GM18951 (cell line): ENCODE results near the gene CAMSAP2.

ENCODE experiments used
- POLR2A ChIP-seq: IDR thresholded peaks from 4 replicates; pipeline ENCODE4 v1.6.1; 2011; ENCODE audit warnings: mild to moderate bottlenecking; ENCODE audit not compliant: insufficient read length, insufficient read depth; ENCODE audit errors: extremely low read depth
- in situ Hi-C: fragments of 300-500 bp; cut with MboI; formaldehyde crosslinking; loops from one replicate; pipeline ENCODE4 v1.12.0; 2022; ENCODE audit warnings: low sequenced_read_pairs, mixed read lengths, inconsistent platforms; ENCODE audit not compliant: unreplicated experiment

CAMSAP2 gene, protein sequence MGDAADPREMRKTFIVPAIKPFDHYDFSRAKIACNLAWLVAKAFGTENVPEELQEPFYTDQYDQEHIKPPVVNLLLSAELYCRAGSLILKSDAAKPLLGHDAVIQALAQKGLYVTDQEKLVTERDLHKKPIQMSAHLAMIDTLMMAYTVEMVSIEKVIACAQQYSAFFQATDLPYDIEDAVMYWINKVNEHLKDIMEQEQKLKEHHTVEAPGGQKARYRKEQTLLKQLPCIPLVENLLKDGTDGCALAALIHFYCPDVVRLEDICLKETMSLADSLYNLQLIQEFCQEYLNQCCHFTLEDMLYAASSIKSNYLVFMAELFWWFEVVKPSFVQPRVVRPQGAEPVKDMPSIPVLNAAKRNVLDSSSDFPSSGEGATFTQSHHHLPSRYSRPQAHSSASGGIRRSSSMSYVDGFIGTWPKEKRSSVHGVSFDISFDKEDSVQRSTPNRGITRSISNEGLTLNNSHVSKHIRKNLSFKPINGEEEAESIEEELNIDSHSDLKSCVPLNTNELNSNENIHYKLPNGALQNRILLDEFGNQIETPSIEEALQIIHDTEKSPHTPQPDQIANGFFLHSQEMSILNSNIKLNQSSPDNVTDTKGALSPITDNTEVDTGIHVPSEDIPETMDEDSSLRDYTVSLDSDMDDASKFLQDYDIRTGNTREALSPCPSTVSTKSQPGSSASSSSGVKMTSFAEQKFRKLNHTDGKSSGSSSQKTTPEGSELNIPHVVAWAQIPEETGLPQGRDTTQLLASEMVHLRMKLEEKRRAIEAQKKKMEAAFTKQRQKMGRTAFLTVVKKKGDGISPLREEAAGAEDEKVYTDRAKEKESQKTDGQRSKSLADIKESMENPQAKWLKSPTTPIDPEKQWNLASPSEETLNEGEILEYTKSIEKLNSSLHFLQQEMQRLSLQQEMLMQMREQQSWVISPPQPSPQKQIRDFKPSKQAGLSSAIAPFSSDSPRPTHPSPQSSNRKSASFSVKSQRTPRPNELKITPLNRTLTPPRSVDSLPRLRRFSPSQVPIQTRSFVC (N-terminal part only)

DNA sequence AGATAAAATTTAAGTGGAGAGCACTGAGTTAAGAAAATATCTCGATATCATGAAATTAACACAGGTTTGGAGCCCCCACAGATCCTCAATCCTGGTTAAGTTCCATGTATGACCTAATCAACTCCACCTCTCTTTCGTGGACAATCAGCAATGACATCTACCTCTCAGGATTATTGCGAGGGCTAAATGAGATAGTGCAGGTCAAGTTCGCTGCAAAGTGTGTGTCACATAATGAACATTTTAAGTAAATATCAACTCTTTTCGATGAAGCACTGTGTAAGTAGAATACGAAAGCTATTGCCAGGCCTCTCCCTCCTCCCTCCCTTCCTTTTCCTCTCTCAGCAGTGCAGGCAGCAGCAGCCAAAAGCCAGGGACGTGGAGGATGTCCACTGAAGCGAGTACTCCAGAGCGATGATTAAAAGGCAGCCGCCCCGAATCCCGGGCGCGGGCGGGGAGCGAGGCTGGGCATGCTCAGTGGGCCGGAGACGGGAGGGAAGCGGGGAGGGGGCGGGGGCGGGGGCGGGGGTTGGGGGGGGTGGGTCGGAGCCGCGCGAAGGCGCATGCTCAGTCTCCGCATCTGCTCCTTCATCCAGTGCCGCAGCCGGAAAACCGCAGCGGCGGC lies at the start of gene CAMSAP2:
Gene CAMSAP2 (plus strand): TSS at position 567 of the 622 bp plus-strand sequence. CDS start 935 bp downstream, outside the sequence.
- peak; percentile 60 for TF ChIP-seq POLR2A
- in situ Hi-C loops = no loop called here

DNA sequence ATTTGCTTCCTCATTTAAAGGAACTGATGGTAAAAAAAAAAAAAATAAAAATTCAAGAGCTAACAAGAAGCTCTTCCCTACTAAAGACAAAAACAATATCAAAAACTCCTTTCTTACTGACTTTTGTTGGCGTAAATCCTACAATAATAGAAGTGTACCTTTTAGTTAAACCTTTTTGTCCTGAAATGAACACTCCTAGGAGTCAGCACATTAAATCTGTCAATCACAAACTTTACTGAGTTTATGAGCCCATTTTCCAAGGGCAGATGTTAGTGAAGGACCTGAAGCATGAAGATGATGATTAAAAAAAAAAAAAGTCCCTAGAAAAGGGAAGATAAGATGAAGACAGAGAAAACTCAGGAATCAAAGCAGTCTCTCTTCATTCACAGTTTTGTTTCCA lies 46.4 kb upstream of the CAMSAP2 start:
- in situ Hi-C loops = no loop called here
- TF ChIP-seq POLR2A = no peak

DNA sequence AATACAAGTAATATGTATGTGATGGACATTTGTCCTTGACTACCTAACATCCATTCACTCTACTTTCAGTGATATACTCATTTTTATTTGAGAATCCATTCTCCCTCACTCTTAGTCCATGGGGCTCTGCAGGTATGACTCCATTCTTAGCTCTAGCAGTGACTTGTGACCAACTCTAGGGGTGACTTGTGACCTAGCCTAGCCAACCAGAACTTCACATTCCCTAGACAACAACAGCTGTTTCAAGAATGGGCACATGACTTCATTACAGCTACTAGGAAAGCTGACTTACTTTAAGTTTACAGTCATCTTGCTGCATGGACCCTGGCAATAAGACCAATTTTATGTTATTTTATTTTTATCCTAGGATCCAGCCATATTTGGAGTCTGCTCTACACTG lies 45.4 kb upstream of the CAMSAP2 start:
- TF ChIP-seq POLR2A = no peak
- in situ Hi-C loops = no loop called here

DNA sequence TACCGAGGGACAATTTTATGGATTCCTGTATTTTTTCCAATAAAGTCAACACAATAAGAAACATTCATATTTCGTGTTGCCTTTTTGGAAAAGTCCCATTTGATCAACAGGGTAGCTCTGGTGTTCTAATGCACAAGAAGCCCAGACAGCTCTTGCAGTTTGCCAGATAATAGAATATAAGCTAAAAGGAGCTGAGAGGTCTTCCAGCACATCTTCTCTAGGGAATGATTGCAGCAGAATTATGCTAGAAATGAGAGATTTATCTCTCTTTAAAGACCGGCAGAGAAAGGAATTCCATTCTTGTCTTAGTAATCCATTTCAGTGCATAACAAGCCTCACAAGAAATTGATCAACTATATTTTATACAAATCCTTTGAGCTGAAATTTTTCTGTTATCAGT lies 44.0 kb upstream of the CAMSAP2 start:
- no peak for TF ChIP-seq POLR2A
- in situ Hi-C loops = no loop called here

DNA sequence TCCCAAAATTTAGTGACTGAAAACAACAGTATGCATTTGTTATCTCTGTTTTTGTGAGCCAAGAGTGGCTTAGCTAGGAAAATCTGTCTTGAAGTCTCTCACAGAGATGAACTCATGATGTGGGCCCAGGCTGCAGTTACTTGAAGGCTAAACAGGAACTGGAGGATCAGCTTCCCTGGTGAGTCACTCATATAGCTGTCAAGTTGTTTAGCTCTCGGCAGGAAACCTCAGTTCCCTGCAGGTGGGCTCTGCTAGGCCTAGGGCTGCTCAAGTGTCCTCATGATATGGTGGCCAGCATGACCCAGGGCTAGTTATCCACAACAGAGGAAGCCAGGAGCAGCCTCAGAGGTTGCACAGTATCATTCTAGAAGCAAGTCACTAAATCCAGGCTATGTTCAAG lies 38.8 kb upstream of the CAMSAP2 start:
- in situ Hi-C loops = no loop called here
- no peak for TF ChIP-seq POLR2A

DNA sequence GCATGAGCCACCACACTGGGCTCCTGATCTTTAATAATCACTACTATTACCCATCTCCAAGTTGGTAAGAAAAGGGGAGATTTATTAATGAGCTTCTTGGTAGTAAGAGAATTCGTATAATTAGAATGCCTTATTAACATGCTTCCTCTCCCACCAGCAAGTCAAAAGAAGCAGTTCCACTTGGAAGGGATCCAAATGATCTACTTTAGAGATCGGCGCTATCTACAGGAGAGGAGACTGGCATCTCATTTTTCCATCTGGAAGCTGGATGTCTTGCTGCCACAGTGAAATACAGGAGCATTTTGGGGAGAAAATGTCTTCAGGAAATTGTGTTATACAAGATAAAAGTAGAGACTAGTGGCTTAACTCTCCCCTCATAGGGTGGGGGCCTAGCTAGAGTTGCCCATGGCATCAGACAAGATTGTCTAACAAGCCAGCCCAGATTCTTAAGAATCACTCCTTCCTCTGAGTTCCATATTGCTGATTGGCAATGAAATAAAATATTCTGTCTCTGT lies 33.6 kb upstream of the CAMSAP2 start:
- in situ Hi-C loops = no loop called here
- TF ChIP-seq POLR2A = no peak

DNA sequence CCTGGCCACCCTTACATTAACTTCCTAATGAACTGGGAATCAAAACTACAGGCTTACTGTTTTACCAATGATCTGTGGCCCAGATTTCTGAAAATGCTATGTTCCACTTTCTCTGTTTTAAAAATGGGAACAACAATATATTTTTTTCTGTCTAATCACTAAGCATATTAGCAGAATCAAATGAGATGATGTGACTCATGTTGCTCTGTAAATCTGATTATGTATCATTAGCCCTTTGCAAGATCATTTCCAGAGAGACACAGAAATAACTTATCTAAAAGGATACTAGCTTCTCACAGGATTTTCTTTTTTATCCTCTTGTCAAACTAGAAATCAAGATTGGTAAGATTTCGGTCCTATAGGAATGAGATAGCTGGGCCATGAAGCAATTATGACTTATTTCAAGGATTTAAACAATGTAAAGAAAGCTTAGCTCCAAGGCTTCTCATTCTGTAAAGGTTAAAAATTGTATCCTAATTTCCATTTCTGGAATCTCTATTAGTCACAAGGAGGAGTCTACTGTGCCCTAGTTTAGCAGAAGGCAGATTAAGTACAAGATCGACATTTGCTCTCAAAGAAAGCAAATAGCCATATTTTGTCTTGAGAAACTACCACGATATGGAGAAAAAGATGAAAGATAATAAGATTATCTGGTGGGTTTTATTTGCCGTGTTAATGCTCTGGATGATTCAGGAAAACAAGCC lies 32.4 kb upstream of the CAMSAP2 start:
- TF ChIP-seq POLR2A = no peak
- in situ Hi-C loops = no loop called here

DNA sequence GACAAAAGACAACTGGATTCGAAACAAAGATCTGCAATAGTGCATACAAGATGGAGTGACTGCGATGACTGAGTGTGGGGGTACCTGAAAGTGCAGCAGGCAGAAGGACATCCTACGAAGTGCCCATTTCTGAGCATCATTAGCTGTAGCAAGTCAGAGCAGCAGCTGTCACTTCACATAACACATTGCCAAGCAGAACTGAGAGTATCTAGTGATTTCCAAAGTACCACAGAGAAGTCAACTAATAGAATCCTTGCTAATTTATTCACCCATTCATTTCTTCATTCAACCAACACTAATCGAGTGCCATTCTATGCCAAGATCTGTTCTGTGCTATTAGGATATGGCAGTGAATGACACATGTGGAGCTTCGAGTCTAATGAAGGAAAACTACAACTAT lies 31.6 kb upstream of the CAMSAP2 start:
- in situ Hi-C loops = no loop called here
- no peak for TF ChIP-seq POLR2A

DNA sequence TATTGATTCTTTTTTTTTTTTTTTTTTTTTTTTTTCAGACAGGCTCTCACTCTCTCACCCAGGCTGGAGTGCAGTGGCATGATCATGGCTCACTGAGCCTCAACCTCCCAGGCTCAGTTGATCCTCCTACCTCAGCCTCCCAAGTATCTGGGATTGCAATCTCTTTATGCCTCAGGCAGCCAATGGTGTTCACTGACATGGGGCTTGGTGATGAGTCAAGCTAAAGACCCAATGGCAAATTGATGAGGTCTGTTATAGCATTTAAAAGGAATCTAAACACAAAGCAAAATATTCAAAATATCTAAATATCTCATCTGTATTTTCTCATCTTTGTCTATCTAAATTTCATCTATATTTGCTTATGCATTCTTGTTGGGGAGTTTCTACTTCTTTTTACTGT lies 30.5 kb upstream of the CAMSAP2 start:
- in situ Hi-C loops = no loop called here

DNA sequence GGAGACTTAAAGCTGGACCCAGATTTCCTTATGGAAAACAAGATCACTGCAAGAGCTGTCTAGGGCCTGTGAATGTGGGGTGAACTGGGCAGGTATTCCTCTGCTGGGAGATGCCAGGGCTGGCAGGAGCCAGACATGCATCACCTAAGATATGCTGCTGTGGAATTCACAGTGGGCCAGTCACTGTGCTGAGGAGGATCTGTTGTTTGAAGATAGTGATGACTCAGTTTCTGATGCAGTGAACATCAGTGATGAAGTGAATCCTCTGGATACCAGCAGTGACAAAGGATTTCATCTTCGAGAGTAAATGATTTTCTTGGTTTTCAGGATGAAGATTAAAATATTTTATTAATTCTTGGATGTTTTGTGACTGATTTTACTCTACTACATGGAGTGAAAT lies 29.9 kb upstream of the CAMSAP2 start:
- in situ Hi-C loops = no loop called here

More for the DNA sequence above, 30.5 kb upstream of the CAMSAP2 start:
- no peak for TF ChIP-seq POLR2A

DNA sequence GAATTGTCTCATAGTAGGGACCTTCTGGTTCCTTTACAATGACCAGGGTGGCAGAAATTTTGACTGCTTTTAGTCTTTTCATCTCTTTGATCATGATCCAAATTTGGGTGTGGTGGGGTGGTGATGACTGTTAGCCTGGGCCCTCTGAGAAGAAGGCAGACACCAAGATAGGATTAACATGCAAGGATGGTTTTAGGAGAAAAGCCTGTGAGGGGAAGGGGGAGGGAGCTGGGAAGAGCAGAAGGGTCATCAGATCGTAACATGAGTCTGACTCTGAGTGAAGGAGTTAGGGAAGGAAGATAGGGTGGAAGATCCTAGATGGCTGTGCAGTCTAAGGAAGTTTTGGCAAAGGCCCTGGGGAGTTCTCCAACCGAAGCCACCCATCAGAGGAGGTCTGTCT lies 28.5 kb upstream of the CAMSAP2 start:
- no peak for TF ChIP-seq POLR2A
- in situ Hi-C loops = no loop called here

More for the DNA sequence above, 29.9 kb upstream of the CAMSAP2 start:
- no peak for TF ChIP-seq POLR2A

DNA sequence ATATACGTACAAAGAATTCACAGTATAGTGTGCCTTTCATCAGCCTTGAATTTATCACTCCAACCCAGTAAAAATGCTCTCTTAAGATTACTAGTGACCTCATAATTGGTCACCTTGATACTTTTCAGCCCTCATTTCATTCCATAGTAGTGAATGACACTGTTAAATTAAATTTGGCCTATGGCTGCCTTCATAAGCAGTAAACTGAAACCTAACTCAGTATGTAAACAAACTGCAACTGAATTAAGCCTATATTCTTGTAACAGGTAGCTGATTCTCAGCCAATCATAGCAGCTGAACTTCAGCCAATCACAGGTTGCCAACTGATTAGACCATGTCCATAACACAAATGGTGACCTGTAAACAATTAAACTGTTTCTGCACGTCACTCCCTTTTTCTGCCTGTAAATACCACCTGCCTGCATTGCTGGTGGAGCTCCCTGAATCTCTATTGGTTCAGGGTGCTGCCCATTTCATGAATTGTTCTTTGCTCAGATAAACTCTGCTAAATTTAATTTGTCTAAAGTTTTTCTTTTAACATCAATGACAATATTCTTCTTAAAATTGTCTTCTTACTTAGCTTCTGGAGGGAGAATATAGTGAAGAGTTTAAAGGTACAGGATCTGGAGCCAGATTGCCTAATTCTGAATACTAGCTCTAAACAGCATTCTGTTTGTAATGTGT lies 24.0 kb upstream of the CAMSAP2 start:
- in situ Hi-C loops = no loop called here
- TF ChIP-seq POLR2A = no peak
